Measurements from ENCODE around the gene SUN5.

Gene SUN5

DNA sequence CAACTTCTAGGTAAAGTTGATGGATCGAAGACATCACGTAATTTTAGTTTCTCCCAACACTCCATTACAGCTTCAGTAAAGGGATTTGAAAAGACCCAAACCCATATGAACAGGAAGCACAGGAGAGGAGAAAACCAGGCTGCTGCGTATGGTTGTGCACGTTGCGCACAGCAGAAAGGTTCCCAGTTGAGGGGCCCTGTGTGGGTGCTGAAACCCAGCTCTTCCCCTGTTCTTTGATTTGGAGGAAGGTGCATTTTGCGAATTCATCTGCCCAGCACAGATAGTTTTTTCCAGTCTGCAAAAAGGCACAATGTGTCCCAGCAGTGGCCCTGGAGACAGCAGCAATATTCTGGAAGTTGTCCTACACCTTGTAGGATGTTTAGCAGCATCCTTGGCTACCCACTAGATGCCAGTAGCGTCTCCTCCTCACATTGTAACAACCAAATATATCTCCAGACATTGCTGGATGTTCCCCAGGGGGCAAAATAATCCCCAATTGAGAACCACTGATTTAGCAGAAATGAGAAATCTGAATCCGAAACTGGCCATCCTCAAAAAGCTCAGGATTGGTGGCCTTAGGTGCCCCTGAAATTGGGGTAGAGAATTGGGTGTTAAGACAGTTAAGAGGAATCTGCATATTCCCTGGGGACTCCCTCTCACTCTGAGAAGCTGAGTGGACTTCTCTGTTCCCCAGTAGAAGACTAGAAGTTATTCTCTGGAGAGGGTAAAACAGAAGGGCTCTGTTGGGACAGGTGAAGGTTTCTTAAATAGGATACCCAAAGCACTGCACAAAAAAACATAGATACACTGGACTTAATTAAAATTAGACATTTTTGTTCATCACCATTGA, 12.2 kb downstream of the SUN5 start:
- no peak for DNase-seq

DNA sequence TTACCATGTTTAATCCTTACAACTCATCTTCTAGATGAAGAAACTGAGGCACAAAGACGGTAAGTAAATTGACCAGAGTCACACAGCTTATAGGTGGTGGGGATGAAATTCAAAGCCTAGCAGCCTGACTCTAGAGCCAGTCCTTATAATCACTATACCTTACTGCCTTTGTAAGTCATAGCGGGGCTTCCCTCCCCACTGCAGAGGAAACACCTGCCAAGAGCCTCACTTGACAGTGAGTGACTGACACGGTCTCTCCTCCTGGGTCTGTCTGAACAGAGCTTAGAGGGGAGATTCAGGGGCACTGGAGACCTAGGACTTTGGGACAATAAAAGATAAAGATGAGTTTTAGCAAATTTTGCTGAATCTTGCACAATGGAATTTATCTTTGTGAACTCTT, 12.8 kb downstream of the SUN5 start:
- no peak for DNase-seq

DNA sequence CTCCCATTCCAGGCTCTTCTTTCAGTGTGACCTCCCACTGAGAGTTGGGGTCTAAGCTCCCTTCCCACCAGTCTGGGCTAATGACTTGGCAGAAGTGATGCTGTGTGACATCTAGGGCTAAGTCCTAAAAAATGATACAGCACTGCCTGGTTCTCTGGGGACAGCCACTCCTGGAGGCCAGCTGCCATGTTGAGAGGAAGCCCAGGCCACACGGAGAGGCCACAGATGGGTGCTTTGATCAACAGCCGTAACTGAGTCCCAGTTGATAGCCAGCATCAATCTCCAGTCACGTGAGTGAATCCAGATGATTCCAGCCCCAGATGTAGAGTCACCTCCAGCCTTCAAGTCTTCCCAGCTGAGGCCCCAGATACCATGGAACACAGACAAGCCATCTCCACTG, 13.8 kb downstream of the SUN5 start:
- no peak for DNase-seq

DNA sequence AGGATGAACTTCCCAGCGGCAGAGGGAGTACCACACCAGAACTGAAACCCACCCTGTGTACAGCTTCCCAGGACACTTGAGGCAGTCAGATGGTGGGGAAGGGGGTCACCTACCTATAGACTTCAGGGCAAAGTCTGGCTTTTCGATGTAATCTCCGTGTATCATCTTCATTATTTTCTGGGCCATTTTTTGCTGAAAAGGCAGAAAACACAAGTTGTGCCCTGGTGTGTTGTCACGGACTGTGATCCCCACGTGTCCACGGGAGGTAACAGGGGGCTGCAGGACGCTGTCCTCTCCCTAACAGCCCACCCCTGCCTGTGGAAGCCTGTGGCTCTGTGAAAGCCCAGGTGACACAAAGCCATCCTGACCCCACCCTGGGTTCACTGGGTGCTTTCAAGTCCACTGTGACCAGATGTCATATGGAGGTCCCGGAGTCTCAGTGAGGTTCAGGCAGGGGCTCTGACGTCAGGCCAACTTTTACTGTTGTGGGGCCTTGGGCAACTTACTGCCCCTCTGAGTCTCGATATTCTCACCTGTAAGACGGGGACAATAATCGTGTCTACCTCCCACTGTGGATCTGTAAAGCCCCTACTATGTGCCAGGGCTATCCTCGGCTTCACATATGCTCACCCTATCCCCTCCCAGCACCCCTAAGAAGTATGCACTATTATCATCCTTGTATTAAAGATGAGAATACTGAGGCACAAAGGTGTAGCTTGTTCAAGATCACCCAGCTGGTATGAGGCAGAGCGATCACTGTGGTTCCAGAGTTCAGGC, 14.5 kb downstream of the SUN5 start:
- DNase-seq: no peak

DNA sequence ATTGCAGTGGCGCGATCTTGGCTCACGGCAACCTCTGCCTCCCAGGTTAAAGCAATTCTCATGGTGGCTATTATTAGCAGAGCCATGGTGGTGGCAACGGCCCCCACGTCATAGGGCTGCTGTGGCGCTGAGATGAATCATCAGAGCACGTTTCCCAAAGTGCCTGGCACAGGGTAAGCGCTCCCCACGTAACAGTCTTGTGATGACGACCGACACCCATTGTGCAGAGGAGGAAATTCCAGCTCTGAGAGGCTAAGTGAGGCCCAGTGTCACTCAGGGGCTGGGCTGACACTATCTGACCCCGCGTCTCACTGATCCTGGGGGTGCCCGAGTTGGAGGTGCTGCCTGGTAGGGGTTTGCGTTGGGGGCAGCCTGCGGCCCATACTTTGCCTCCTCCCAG, 16.2 kb downstream of the SUN5 start:
- DNase-seq: no peak

DNA sequence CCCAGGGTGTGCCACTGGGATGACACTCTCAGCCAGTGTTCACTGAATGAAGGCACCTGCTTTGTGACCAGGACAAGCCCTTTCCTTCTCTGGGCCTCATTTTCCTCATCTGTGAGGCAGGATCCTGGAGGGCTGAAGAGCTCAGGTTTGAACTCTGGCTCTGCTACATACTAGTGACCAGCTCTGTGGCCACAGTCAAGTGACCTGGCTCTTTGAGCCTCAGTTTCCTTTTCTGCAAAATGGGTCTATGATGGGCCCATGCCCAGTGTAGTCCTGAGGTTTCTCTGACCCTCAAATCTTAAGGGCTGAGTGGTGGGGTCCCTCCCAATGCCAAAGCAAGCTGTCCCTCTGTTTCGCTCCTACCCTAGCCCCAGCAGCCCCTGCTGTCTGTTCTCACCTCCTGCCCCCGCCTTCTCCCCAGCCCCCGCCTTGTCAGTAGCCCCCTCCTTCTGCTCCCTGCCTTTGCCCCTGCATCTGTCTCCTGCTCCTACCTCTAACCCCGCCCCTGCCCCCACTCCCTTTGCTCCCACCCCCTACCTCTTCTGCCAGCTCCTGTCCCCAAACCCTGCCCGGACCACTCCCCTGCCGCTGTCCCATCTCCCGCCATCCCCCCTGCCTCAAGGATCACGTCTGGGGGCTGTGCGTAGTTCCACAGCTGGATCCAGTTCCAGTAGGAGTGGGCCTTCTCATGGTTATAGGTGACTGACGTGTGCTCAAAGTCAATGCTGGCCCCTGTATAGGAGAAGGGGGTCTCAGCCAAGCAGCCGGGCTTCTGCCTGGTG, 17.0 kb downstream of the SUN5 start:
- no peak for DNase-seq

DNA sequence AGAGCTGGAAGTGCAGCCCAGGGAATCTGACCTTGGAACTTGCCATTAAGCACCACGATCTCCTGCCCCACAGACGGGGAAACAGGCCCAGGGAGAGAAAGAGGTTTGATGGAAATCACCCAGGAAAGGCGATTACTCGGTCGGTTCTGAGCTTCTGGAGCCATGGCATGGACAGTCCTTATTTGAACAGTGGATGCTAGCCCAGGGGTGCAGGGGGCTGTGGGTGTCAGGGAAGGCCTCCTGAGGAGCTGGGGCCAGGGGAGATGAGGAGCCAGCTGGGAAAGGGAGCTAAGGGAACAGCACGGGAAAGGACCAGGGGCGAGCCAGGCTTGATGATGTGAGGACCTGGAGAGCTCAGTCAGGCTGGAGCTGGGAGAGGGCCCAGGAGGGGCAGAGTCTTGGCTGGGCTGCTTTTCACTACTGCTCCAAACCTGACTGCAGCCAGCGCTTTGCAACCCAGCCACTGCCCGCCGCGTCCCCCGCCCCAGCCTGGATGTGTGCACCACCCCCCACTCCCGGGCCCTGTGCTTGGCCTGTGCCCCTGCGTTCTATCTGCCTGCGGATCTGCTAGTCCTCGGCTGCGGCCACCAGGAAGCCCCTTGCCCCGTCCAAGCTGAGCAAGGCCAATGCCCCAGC, 17.8 kb downstream of the SUN5 start:
- DNase-seq: no peak

DNA sequence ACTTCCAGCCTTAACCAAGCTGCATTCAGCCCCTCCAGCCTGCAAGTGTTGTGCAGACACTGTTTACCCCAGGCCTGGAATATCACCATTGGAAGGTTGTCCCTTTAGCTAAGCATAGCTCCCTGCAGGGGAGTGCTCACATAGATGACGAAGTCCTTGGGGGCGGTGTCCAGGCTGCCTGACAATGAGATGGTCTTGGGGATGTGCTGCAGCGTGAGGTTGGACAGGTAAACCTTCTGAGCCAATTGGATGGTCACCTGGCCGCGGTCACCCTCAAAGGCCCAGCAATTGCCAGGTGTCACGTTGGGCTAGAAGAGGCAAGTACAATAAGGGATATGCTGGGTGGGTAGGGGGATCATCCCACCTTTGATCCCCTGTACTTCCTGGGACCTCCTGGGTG, 18.6 kb downstream of the SUN5 start:
- no peak for DNase-seq

DNA sequence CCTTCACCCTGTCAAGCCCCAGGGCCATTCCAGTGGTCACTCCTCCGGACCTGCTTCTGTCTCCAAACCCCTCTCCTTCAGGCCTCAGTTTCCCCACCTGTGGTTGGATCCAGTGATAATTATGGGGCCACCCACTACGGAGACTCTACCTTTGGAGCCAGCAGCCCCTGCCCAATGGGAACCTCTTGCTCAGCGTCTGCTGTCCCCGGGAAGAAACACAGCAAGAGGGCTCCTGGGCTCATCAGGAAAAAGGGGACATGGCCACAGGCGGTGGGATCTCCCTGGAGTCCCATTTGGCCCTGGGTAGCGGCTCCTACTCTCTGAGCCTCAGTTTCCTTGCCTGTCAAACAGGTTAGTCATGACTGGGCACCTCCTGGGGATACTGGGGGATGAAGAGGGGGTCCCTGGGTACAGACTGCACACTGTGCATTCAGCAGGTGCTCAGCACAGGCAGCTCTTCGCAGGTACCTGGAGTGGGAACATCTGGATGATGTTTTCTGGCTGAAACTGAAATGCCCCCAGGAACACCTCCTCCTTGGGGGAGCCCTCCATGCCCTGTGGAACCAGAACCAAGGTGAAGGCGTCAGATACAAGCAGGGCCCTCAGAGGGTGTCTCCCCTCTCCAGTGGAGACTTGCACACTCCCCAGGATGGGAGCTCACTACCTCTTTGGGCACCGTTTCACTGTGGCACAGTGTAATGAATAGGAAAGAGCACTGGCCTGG, 19.4 kb downstream of the SUN5 start:
- no peak for DNase-seq

DNA sequence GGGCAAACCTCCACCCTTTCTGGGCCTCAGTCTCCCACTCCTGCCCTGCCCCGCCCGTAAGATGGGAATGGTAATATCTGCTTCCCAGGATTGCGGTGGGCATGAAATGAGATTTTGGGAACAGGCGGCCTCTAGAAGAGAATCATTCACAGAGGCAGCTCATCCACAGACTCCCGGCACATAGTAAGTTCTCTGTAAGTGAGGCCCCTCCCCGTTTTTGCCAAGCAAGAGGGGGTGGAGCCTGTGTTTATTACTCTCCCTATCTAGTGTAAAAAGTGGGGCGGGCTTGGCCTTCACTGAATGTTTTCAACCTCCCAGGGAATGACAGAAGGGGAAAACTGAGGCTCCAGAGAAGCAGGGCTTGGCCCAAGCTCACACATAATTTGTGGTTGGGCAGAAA, 20.0 kb downstream of the SUN5 start:
- no peak for DNase-seq

DNA sequence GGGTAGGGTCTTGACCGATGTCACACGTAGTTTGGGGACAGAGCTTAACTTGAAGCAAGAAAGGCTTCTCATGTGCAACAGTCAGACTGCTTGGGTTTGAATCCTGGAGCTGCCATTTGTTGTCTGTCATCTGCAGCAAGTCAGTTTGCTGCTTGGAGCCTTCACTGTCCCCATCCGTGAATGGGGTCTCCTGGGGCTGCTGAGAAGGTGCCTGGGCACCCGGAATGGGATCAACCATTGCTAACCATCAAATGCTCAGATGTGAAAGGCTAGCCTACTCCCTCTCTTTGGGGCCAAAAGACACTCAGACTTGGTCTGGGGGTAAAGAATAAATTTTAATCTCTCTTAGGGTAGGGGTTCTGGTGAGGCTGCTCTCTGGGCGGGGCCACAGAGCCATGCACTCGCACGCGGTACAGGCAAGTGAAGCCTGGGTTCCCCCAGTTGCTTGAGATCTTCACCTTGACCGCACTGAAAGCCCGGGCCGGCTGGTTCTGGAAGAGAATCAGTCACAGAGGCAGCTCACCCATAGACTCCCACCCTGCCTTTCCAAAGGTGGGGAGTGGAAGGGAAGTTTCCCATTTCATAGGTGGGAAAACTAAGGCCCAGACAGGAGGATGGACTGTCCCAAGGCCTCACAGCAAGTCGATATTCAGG, 20.6 kb downstream of the SUN5 start:
- no peak for DNase-seq

DNA sequence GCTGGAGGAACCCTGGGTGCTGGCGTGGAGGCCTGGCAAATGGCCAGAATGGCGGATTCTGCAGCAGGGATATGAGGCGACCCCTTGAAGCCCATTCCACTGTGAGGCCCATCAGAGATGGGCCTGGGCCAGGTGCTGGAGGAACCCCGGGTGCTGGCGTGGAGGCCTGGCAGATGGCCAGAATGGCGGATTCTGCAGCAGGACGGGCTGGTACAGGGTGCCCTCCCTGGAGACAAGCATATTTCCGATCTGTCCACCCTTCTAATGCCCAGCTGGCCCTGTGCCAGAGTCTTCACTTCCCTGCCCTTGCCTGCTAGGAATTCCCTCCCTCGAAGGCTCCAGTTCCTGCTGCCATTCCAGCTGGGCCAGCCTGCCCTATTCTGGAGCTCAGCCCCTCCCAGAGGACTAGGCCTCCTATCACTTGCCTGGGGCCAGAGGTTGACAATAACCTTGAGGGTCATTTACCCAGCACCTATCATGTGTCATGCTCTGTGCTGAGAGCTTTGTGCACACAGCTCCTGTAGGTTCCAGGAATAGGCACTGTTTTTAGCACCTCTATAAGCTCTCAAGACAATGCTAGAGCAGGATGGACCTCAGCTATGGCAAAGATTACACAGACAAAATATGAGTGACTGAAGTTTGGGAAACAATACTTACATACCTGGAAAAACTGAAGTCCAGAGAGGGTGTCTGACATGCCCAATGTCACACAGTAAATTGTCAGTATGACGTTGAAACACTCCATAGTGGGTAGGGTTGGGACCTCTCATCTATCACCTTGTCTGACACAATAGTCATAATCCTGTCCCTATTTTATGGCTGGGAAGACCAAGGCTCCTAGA, 21.4 kb downstream of the SUN5 start:
- no peak for DNase-seq

DNA sequence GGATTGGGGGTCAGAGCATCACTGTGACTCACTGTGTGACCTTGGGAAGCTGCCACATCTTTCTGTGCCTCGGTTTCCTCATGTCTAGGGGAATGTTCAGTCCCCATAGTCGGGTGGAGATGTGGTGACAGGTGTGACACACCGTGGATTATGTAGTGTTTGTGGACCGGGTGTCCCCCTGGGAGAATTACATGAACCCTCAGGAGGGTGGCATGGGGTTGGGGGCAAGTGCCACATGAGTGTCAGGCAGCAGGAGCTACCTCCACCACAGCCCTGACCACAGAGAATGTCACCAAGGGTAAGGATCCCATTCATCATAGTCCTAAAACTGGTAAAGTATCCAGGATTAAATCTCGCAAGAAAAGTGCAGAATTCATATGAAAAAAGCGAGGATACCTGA, 23.2 kb downstream of the SUN5 start:
- DNase-seq: no peak

DNA sequence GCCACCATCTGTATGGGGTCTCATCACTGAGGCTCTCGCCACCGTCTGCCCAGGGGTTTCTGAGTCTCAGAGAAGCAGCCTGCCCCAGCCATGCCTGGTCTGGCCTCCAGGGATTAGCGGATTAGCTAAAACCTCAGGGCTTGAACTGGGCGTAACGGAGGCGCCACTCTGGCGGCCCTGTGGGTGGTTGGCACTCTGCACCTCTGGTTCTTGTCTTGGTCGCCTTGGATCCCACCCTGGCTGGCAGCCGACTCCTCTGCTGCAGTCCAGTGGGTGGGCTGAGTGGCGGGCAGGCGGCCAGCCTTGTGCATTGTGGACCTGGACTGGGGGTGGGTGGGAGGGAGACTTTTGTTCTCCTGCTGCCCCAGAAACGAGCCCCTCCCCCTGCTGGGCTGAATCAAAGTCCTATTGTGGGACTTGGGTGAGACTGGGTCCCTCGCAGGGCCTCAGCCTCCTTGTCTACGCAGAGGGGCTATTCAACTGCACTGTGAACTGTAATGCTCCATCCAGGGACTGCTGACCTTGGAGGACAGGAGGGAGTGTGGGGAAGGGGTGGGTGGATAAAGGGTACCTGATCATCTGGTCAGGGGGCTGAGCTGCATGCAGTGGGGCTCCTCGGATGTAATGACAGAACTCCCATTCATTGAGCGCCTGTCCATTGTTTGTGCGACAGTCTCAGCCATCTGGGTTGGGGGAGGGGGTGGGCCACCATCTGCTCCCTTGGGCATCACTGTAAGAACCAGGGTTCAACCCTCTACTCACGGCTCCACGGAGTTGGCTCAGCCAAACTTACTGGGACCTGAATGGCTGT, 23.9 kb downstream of the SUN5 start:
- peak; percentile 33 for DNase-seq

DNA sequence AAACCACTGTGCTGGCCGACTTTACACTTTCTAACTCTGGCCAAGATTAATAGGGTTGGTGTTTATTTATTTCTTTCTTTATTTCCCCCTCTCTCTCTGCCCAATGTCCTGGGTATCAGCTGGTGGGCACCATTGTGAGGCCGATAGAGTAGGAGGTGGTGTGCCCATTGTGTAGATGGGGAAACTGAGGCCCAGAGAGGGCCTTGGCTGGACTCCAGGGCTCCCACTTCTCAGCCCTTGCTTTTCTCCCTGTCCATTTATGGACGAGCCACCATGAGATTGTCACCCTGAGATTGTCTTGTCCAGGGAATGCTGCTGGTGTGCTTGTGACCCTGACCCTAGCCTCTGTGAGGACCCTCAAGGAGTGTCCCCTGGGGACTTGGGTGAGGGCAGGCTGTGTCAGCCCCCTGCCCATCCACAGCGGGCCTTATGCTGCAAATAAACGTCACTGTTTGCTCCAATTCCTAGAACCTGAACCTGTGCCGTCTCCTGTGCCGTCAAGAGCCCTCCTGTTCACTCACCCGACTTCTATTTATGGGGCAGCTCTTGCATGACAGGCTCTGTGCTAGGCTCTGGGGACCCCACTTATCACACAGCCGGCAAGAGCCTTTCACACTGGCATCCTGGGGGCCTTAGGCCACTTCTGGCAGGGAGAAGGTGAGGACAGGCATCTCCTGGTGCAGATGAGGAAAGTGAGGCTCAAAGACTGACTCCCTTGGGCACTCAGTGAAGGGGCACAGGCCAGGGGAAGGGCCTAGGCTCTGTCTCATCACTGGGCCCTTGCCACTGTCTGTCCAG, 24.8 kb downstream of the SUN5 start:
- no peak for DNase-seq

DNA sequence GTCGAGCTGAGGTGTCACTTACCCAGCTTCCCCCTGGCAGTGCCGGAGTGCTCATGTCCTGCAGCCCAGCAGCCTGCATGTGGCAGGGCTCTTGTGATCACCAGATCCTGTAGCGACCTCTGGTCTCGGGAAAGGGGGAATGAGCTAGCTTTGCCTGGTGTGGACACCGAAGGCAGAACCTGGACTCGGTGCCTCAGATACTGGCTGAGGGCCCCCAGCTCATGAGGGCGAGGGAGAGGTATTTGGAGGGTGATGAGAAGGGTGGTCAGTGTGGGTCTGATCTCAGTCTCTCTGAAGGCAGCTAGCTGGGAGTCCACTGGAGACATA, 26.3 kb downstream of the SUN5 start:
- no peak for DNase-seq

DNA sequence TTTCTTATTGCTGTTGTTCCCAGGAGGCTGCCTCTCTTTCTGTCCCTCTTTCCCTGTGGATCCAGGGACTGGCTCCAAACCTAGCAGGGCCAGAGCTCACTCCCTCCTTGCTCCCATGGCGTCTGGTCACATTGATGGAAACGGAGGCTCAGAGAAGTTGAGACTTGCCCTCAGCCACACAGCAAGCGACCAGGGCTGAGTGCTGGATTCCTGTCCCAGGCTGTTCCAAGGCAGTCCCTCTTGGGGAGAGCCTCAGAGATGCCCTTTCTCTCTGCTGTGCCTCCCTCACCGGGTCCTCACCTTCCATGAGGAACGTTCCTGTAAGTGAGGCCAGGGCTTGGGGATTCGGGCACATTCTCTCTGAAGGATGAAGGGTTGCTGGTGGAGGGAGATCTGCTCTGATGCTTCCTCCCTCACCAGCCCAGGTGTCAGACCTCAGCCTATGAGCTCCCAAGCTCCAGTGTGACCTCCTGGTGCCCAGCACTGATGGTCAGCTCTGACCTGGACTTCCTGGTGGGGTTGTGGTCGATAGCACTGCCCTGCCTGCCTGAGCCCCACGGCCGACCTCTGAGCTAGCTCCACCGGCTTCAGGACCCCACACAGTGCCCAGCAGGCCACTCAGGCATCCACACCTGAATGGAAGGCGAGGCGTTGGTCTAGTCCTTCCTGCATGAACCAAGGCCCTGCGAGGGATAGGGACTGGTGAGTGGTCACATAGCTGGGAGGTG, 26.8 kb downstream of the SUN5 start:
- no peak for DNase-seq

DNA sequence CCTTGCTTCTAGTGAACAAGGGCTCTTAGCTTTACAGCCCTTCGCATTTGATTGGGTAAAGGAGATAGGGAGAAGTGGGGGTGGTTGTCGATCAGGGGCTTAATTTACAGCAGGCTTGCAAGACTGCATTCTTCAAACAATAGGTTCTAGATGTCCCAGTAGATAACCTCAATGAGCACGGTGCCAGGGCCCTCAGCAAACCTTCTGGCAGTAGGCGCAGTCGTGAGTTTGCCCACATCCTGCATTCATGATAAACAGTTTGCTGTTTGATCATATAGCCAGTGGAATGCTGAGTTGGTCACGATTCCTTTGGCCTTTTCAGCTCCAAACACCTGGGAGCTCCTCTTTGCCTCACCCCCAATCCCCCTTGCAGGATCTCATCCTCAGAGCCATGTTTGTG, 27.5 kb downstream of the SUN5 start:
- DNase-seq: no peak

All from NCI-H1694 (cell line).